ENCODE results near the gene TOM1. TPM values are rescaled to one million over a fixed set of nuclear protein-coding genes. Genes with fewer than 3 reads are reported as not detected.

TOM1 gene
- total RNA-seq: 54.6 and 60.2 TPM in 2 replicates

DNA sequence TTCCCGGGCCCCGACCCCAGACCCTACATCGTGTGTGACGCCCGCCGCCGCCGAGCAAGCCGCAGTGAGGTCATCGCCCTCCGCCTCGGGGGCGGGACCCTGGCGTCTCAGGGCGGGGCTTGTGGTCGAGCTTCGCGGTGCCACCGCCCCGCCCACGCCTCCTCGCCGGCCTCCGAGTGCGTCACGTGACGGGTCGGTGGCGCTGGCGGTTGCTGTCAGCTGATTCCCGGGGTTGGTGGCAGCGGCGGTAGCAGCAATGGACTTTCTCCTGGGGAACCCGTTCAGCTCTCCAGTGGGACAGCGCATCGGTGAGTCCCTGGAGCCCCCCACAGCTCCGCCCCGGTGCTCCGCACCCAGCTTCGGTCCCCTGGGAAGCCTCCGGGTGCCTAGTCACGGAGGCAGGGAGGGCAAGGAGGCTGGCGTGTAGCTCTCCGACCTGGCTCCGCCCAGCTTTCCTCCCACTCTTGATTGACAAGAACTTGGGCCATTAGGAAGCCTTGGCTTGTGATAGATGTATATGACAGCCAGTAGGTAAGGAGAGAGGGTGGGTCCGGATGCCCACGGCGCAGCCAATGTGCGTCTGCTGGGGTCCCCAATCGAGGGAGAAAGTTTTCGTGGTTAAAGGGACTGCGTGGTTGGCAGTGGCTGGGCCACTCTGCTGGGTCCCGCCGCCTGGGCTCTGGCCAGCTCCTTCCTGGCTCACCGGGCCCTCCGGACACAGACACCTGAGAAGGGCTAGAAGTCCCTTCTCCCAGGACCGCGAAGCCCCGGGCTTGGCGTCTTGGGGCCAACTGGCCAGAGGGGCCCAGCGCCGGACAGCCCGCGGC is at the start of gene TOM1:
Gene TOM1, plus strand, starts transcription at position 222 of the 827 bp plus-strand sequence. Its CDS starts 35 bp downstream, at position 257.
- DNase-seq (ENCODE audit: extremely low read depth, low read depth, low spot score): peak; percentile 98

DNA sequence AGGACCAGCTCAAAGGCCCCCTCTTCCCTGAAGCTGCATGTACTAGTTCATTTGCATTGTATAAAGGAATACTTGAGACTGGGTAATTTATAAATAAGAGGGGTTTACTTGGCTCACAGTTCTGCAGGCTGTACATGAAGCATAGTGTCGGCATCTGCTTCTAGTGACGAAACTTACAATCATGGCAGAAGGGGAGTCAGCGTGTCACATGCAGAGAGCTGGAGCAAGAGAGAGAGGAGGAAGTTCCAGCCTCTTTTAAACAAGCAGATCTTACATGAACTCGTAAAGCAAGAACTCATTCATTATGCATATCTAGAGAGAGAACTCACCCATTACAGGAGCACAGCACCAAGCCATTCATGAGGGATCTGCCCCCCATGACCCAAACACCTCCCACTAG is 49.5 kb upstream of the TOM1 start:
- no peak for DNase-seq (ENCODE audit: extremely low read depth, low read depth, low spot score)

DNA sequence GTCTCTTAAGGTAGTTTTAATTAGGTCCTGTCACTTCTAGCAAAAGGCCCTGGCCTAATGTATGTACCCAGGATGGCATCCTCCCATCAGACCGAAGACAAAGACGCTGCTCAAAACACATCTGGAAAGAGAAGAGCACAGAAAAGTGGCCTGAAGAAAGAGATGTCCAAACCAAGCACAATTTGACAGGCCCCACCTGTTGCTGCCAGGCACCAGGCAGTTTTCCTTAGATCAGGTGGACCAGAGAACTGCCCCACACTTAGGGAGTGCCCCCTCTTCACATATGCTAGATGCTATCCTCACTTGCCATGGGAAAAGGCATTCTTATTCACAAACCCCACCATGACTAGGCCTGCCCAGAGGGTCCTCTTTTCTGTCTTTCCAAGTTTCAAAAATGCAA is 45.7 kb upstream of the TOM1 start:
- no peak for DNase-seq (ENCODE audit: extremely low read depth, low read depth, low spot score)

DNA sequence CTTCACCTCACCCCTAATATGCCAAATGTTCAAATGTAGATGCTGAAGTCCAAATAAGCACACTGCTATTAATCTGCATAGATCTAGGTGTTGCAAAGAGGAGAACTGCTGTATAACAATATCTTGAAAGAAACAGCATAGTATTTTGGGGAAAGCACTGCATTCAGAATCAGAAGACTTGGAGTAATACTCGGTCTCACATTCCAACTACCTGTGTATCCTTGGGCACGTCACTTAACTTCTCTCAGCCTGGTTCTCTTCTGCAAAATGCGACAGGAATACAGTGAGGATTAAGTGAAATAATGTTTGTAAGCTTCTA is 42.7 kb upstream of the TOM1 start:
- DNase-seq (ENCODE audit: extremely low read depth, low read depth, low spot score): no peak

GRCh38 chr22:35257321-35258190 is 42.1 kb upstream of the TOM1 start, which contains the start of gene HMGXB4:
TSS of gene HMGXB4 (plus strand) at chr22:35257493. CDS start at chr22:35262391, 4,898 bp downstream.
- DNase-seq (ENCODE audit: extremely low read depth, low read depth, low spot score): peak; percentile 55

DNA sequence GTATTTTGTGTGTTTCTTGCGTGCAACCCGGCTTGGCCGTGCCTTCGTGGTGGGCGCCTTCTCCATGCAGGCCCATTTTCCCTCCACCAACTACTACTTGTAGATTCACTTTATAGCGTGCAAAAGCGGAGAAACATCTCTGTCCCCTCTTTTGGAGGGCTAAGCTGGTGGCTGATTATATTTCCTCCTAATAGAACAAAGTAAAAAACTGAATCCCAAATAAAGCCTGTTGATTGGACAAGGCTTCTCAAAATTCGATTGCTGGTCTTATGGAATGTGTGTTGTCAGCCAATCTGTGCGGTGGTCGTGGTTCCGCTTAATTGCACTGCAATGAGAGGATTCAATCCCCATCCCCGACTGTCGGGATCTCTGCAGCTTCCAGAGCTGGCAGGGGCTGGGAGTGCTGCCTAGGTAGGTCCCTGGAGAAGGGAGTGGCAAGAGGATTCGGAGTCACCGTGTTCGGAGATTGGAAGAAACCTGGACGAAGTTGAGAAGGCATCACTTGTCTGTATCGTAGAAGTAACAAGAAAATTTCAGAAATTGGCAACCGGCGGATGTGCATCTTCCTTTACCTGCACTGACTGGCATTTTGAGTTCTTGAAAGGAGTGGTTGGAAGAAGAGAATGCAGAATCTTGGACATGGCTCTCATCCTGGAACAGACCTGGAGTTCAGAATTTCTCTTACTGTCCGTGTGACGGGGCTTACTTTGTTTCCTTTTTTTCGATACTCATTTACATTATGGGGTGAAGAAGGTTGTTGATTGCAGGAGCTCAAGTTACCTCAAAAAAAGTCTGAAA is 41.3 kb upstream of the TOM1 start:
- no peak for DNase-seq (ENCODE audit: extremely low read depth, low read depth, low spot score)

DNA sequence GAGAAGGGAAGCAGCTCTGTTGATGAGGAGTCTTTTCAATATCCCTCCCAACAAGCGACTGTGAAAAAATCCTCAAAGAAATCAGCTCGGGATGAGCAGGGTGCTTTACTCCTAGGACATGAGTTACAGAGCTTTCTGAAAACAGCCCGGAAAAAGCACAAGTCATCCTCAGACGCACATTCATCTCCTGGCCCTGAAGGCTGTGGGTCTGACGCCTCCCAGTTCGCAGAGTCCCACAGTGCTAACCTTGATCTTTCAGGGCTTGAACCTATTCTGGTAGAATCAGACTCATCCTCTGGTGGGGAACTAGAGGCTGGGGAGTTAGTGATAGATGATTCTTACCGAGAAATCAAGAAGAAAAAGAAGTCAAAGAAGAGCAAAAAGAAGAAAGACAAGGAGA is 34.7 kb upstream of the TOM1 start:
- DNase-seq (ENCODE audit: extremely low read depth, low read depth, low spot score): no peak

GRCh38 chr22:35266277-35266676 is 33.4 kb upstream of the TOM1 start:
- DNase-seq (ENCODE audit: extremely low read depth, low read depth, low spot score): no peak

DNA sequence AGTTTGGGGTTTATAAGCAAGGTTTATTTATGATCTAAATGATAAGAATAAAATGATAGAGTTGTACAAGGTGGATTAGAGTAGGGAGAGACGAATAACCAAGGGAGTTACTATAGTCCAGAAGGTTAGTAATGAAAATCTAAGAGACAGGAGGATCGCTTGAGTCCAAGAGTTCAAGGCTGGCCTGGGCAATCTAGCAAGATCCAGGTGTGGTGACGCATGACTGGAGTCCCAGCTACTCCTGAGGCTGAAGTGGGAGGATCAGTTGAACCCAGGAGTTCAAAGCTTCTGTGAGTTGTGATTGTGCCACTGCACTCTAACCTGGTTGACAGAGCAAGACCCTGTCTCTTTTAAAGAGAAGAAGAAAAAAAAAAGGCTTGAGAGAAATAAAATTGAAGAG is 30.1 kb upstream of the TOM1 start:
- DNase-seq (ENCODE audit: extremely low read depth, low read depth, low spot score): no peak

- no peak for DNase-seq (ENCODE audit: extremely low read depth, low read depth, low spot score)
These were observed 25.4 kb upstream of the TOM1 start for GRCh38 chr22:35274154-35274871.

DNA sequence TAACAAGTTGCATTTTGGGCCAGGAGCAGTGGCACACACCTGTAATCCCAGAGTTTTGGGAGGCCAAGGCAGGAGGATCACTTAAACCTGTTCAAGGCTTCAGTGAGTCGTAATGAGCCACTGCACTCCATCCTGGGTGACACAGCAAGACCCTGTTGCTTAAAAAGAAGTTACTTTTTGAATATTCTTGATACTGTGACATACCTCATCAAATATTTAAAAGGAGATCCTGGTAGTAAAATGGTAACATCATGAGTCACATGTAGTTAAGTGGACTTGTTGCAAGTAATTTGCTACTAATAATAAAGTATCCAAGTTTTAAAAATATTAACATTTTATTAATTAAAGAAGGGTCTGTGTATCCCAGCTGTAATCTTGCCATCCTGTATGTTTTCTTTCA is 24.1 kb upstream of the TOM1 start:
- DNase-seq (ENCODE audit: extremely low read depth, low read depth, low spot score): no peak

DNA sequence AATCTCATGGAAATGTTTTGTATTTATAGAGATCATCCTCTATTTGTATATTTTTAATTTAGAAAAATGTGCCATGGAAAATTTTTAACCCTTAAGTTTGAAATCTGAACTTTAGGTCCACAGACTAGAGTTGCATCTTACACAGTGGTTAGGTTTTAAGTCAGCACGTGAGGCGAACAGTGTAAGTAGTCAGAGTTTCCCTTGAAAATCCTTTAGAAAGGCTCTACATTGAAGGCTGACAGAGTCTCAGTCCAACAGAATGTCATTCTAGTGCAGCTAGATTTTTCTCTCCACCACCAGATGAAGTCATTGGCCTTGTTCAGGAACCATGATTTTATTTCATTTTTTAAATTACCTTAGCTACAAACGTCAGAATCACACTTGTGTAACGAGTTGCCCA is 23.7 kb upstream of the TOM1 start:
- no peak for DNase-seq (ENCODE audit: extremely low read depth, low read depth, low spot score)

DNA sequence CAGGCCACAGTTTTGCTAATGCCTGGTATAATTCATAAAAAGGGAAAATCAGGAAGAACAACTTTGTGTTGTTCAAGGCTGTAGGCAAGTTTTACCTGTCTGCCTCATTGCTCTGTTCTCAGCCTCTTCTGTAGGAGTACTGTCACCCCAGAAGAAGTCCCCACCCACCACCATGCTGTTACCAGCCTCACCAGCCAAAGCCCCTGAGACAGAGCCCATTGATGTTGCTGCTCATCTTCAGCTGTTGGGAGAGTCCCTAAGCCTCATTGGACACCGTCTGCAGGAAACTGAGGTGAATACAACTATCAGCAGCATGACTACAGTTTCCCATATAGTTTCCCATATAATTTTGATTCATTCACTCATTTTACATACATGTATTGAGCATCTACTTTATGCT is 11.6 kb upstream of the TOM1 start:
- no peak for DNase-seq (ENCODE audit: extremely low read depth, low read depth, low spot score)

DNA sequence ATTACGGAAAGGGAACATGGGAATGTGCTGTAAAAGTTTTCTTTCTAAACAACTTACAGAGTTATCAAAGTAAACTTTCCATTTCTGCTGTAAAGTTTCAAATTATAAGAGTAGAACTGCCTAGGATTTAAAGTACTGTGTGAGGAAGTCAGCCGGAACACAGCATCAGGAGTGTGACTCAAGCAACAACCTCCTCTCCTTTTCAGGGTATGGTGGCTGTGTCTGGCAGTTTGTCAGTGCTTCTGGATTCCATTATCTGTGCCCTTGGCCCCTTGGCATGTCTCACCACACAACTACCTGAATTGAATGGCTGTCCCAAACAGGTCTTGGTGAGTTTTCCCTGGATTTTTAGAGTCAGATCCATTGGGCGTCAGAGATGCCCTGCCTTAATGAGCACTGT is 6.9 kb upstream of the TOM1 start:
- DNase-seq (ENCODE audit: extremely low read depth, low read depth, low spot score): no peak

DNA sequence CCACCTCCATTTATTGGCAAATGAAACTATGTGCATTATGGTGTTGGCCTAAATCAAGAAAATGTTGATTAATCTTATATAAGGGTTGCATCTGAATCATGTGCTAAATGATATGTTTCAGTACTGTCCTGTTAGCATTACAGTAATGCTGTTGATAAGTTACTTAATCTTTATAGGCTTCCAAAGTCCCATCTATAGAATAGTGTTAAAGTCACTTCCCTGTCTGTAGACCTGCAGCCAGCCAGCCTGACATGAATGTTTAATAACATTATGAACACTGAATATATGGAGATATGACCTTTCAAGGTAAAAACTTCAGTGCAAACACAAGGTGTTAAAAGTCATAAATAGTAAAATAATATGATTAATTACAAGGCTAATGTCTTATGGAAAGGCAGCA is 3.6 kb upstream of the TOM1 start:
- no peak for DNase-seq (ENCODE audit: extremely low read depth, low read depth, low spot score)

DNA sequence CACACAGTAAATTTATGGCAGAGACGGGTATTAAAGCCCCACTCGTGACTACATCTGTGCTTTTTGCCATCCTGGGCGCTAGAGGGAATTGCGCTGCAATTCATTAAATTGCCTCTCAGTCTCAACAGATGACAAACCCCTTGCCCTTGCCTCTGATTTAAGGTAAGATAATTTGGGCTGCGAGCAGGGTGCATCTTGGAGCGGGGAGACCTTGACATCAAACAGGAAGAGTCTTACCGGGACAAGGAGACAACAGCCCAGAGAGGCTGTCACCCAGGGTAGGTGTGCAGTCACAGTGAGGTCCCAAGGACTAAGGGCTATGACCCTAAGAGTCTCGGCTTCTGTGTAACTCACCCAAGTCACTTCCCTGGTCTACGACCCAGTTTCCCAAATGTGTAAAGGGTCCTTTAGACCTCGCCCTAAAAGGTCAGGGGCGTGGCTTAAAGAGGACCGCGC is 449 bp upstream of the TOM1 start:
- no peak for DNase-seq (ENCODE audit: extremely low read depth, low read depth, low spot score)

GRCh38 chr22:35301372-35301874 is 1.7 kb downstream of the TOM1 start:
- no peak for DNase-seq (ENCODE audit: extremely low read depth, low read depth, low spot score)

GRCh38 chr22:35303029-35303624 is 3.4 kb downstream of the TOM1 start:
- DNase-seq (ENCODE audit: extremely low read depth, low read depth, low spot score): no peak

GRCh38 chr22:35305525-35306070 is 5.9 kb downstream of the TOM1 start:
- no peak for DNase-seq (ENCODE audit: extremely low read depth, low read depth, low spot score)

All from glomerular endothelial cell (primary cell).